Measurements from ENCODE around the gene COQ4. TPM values are rescaled to one million over a fixed set of nuclear protein-coding genes. Genes with fewer than 3 reads are reported as not detected.

The COQ4 gene
- total and polyA plus RNA-seq, 4 donors = 12.8 to 53.3 (median 33.8) TPM

DNA sequence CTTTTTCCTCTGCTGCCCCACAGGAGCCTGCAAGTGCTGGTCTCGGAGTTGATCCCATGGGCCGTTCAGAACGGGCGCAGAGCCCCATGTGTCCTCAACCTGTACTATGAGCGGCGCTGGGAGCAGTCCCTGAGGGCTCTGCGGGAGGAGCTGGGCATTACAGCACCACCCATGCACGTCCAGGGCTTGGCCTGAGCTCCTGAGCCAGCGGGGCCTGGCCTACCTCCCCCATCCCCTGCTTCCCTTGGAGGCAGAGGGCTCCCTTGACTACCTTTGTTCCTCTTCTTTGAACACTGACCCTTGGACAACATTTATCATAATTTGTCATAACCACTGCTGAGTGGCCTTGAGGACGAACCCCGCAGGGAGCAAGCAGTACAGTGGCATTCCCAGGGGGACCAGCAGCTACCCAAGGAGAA is 10.8 kb downstream of the COQ4 start:
- no peak for DNase-seq (ENCODE audit: low spot score)
- WGBS = 97% methylated on average over 11 of the region's 11 CpGs
- TF ChIP-seq FOXA1 (IDR thresholded peaks at IDR 0.05) = no peak
- TF ChIP-seq, protein P1, sequence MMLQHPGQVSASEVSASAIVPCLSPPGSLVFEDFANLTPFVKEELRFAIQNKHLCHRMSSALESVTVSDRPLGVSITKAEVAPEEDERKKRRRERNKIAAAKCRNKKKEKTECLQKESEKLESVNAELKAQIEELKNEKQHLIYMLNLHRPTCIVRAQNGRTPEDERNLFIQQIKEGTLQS (IDR thresholded peaks at IDR 0.05) = no peak
- TF ChIP-seq, protein P2, sequence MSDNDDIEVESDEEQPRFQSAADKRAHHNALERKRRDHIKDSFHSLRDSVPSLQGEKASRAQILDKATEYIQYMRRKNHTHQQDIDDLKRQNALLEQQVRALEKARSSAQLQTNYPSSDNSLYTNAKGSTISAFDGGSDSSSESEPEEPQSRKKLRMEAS (IDR thresholded peaks at IDR 0.05) = no peak
- TF ChIP-seq, protein P3, sequence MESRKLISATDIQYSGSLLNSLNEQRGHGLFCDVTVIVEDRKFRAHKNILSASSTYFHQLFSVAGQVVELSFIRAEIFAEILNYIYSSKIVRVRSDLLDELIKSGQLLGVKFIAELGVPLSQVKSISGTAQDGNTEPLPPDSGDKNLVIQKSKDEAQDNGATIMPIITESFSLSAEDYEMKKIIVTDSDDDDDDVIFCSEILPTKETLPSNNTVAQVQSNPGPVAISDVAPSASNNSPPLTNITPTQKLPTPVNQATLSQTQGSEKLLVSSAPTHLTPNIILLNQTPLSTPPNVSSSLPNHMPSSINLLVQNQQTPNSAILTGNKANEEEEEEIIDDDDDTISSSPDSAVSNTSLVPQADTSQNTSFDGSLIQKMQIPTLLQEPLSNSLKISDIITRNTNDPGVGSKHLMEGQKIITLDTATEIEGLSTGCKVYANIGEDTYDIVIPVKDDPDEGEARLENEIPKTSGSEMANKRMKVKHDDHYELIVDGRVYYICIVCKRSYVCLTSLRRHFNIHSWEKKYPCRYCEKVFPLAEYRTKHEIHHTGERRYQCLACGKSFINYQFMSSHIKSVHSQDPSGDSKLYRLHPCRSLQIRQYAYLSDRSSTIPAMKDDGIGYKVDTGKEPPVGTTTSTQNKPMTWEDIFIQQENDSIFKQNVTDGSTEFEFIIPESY (IDR thresholded peaks at IDR 0.05) = no peak
- no peak for TF ChIP-seq HNF4G (IDR thresholded peaks at IDR 0.05)
- no peak for TF ChIP-seq FOXA2 (IDR thresholded peaks at IDR 0.05)
- no peak for TF ChIP-seq HNF4A (conservative IDR thresholded peaks at IDR 0.05)
- TF ChIP-seq, protein P4, sequence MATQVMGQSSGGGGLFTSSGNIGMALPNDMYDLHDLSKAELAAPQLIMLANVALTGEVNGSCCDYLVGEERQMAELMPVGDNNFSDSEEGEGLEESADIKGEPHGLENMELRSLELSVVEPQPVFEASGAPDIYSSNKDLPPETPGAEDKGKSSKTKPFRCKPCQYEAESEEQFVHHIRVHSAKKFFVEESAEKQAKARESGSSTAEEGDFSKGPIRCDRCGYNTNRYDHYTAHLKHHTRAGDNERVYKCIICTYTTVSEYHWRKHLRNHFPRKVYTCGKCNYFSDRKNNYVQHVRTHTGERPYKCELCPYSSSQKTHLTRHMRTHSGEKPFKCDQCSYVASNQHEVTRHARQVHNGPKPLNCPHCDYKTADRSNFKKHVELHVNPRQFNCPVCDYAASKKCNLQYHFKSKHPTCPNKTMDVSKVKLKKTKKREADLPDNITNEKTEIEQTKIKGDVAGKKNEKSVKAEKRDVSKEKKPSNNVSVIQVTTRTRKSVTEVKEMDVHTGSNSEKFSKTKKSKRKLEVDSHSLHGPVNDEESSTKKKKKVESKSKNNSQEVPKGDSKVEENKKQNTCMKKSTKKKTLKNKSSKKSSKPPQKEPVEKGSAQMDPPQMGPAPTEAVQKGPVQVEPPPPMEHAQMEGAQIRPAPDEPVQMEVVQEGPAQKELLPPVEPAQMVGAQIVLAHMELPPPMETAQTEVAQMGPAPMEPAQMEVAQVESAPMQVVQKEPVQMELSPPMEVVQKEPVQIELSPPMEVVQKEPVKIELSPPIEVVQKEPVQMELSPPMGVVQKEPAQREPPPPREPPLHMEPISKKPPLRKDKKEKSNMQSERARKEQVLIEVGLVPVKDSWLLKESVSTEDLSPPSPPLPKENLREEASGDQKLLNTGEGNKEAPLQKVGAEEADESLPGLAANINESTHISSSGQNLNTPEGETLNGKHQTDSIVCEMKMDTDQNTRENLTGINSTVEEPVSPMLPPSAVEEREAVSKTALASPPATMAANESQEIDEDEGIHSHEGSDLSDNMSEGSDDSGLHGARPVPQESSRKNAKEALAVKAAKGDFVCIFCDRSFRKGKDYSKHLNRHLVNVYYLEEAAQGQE (IDR thresholded peaks at IDR 0.05) = no peak
- TF ChIP-seq TAF1 (conservative IDR thresholded peaks at IDR 0.05) = no peak
- no peak overlapping the region for H3K4me3 ChIP-seq (ENCODE audit: low read depth in 1 of 3, low read length in 3 of 3)
- no peak overlapping the region for H3K27ac ChIP-seq (ENCODE audit: low read depth in 1 of 2, low read length in 2 of 2)
- no peaks in the 10 kb centered on the region for H3K4me1 ChIP-seq (ENCODE audit: control insufficient read depth in 4 of 4, insufficient read depth in 4 of 4, low read length in 3 of 4)
- no peaks in the 10 kb centered on the region for H3K27me3 ChIP-seq (ENCODE audit: control insufficient read depth in 4 of 4, insufficient read depth in 4 of 4, low read length in 3 of 4)
- no peaks in the 10 kb centered on the region for H3K9me3 ChIP-seq (ENCODE audit: control insufficient read depth in 4 of 4, low read length in 3 of 4)
- H3K9ac ChIP-seq (ENCODE audit: low read depth in 1 of 2, low read length in 2 of 2) = no peak overlapping the region
- peaks cover 0 to 20% (median 7%) of the 10 kb centered on the region in 4 donors for H3K36me3 ChIP-seq (ENCODE audit: control insufficient read depth in 4 of 4, insufficient read depth in 3 of 4, low read depth in 1 of 4, low read length in 3 of 4)

DNA sequence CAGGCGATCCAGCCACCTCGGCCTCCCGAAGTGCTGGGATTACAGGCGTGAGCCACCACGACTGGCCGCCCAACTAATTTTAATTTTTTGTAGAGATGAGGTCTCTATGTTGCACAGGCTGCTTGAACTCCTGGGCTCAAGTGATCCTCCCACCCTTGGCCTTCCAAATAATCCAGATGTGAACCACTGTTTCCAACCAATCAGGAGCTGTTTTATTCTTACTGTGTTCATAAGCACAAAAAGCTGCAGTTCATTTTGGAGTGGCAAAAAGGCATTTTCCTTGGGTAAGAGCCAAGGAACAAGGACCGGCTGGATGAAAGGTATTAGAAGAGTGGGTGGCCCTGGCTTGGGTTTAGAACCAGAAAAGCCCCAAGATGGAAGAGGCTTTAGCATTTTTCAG is 12.5 kb downstream of the COQ4 start:
- Histone ChIP-seq H3K4me3 (ENCODE audit: low read depth in 1 of 3, low read length in 3 of 3) (no peak overlapping the region), H3K27me3 (ENCODE audit: control insufficient read depth in 4 of 4, insufficient read depth in 4 of 4, low read length in 3 of 4) (no peaks in the 10 kb centered on the region), H3K9me3 (ENCODE audit: control insufficient read depth in 4 of 4, low read length in 3 of 4) (no peaks in the 10 kb centered on the region), H3K4me1 (ENCODE audit: control insufficient read depth in 4 of 4, insufficient read depth in 4 of 4, low read length in 3 of 4) (peaks cover 0 to 5% (median 2%) of the 10 kb centered on the region in 4 donors), H3K36me3 (ENCODE audit: control insufficient read depth in 4 of 4, insufficient read depth in 3 of 4, low read depth in 1 of 4, low read length in 3 of 4) (peaks cover 0 to 18% (median 6%) of the 10 kb centered on the region in 4 donors), H3K9ac (ENCODE audit: low read depth in 1 of 2, low read length in 2 of 2) (no peak overlapping the region), H3K27ac (ENCODE audit: low read depth in 1 of 2, low read length in 2 of 2) (no peak overlapping the region)
- WGBS = 94% methylated on average over 7 of the region's 7 CpGs
- no peak for DNase-seq (ENCODE audit: low spot score)
- TF ChIP-seq, protein P5, sequence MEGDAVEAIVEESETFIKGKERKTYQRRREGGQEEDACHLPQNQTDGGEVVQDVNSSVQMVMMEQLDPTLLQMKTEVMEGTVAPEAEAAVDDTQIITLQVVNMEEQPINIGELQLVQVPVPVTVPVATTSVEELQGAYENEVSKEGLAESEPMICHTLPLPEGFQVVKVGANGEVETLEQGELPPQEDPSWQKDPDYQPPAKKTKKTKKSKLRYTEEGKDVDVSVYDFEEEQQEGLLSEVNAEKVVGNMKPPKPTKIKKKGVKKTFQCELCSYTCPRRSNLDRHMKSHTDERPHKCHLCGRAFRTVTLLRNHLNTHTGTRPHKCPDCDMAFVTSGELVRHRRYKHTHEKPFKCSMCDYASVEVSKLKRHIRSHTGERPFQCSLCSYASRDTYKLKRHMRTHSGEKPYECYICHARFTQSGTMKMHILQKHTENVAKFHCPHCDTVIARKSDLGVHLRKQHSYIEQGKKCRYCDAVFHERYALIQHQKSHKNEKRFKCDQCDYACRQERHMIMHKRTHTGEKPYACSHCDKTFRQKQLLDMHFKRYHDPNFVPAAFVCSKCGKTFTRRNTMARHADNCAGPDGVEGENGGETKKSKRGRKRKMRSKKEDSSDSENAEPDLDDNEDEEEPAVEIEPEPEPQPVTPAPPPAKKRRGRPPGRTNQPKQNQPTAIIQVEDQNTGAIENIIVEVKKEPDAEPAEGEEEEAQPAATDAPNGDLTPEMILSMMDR (IDR thresholded peaks at IDR 0.05; ENCODE audit: low read depth, low read length, missing input control) = no peak
- TF ChIP-seq SP1 (IDR thresholded peaks at IDR 0.05) = no peak
- TF ChIP-seq, protein P4 (IDR thresholded peaks at IDR 0.05) = no peak
- TF ChIP-seq YY1 (IDR thresholded peaks at IDR 0.05) = no peak
- no peak for TF ChIP-seq JUND (IDR thresholded peaks at IDR 0.05)
- TF ChIP-seq, protein P2 (IDR thresholded peaks at IDR 0.05) = no peak
- TF ChIP-seq EGR1 (IDR thresholded peaks at IDR 0.05; ENCODE audit: low read depth in 2 of 2) = no peak
- TF ChIP-seq, protein P1 (IDR thresholded peaks at IDR 0.05) = no peak
- no peak for TF ChIP-seq FOXA2 (IDR thresholded peaks at IDR 0.05)
- no peak for TF ChIP-seq NR2F2 (IDR thresholded peaks at IDR 0.05)
- TF ChIP-seq GABPA (IDR thresholded peaks at IDR 0.05 in 1 of 2, conservative IDR thresholded peaks at IDR 0.05 in 1 of 2) = no peak
- TF ChIP-seq RAD21 (IDR thresholded peaks at IDR 0.05) = no peak
- TF ChIP-seq RXRA (IDR thresholded peaks at IDR 0.05) = no peak
- TF ChIP-seq, protein P3 (IDR thresholded peaks at IDR 0.05) = no peak
- TF ChIP-seq FOXA1 (IDR thresholded peaks at IDR 0.05) = no peak
